ENCODE measurements around the gene ALPP.

Gene ALPP

DNA sequence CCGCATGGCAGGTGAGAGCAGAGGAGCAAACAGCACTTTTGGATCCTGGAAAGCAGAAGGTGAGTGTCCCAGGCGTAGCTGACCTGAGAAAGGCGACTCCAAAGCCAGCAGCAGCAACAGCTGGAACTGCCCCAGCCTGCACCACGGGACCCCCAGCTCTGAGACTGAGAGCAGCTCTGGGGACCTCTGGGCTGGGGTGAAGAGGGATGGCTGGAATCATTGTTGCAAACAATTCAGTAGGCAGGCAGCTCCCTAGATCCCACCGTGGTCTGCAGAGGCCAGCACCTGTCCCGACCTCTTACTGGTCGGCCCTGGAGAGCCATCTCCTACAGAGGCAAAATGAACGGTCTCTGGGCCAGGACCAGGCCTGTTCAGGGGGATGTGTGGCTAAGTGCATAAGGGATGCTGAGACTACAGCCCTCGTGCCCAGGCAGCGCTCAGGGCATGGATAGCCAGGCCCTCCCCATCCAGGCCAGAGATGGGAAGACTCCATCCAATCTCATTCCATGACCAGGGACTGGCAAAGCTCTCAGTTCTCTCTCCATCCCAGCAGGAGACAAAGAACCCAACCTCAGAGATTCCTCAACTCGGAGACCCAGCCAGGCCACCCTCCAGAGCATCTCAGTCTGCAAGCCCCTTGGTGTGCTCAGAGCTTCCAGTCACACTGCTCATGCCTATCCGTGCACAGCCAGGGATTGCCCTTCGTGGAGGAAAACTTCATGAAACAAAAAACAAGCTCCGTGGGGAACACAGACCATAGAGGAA is 38.2 kb upstream of the ALPP start:
- no peak for DNase-seq (ENCODE audit: low spot score)

DNA sequence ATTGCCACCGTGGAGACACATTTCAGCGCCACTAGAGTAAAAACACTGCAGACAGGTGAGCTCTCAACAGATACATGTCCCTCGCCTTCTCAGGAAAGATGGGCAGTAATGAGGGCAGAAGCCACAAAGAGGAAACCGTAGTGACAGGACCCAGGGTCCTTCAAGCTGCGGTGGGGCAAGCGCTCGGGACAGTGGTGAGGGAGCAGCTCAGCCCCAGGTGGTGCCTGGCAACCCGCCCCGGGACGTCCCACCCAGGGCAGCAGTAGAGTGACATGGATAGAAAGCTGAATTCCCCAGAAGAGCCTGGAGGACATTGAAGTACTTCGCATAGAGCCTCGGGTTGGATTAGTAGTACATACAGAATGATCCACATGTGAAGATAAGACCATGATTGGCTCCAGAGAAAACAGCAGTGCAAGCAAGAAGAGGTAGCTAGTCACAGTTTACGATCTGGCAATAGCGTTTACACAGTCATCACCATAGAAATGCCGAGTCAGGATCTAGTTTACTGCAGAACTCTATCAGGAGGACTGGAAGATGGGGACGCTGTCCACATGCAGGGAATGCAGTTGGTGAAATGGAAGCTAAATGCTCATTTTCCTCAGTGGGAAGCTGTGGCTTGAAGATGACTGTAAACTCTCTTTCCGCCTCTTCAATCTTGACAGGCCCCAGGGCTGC is 37.4 kb upstream of the ALPP start:
- no peak for DNase-seq (ENCODE audit: low spot score)

DNA sequence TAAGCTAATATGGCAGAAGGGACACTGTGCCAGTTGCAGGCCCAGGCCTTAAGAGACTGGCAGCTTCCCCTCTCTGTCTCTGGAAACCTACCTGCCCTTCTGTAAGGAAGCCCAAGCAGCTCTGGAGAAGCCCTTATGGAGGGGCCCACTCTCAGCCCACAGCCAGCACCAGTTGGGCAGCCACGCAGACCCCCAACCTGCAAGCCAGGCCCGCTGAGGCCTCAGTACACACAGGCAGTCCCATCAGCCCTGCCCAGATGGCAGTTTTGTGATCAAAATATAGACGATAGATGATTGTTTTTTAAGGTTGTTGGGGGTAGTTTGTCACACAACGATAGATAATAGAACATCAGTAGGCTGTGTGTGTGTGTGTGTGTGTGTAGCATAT is 36.8 kb upstream of the ALPP start:
- DNase-seq (ENCODE audit: low spot score) = no peak

DNA sequence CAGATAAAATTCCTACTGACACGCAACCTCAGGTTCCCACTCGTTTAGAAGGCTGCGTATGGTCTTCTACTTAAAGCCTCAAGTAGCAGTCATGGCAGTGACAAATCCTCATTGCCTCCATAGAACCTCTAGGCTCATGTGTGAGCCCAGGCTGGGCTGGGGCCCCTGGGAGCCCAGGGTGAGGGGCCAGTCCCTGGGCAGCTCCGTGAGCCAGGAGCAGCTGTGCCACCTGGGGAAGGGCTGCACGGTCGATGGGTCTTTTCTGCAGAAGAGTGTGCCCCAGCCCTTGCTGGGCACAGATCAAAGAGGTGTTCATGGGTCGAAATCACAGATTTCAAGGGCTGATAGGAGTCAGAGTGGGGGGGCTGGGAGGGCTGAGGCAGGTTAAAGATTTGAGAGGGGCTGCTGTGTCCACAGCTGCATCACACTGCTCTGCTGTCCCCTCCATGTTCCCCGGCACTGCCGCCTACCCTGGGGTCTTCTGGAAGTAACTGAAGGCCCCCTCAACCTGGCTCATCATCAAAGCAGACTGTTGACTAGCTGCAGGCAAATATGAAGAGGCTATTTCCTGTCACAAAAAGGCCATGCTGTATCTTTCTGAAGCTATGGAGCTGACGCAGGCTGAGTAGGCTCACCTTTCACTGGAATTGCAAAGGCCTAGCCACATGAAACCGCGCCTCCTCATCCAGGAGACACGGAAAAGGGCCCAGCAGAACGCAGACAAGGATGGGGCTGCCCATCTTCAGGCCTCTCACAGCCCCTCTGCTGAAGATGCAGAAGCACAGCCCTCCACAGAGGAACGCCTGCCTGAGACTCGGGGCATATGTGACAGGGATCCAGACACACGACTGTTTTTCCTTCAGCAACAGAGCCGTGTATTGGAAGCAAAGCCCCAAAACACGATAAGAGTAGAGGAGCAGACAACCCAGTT is 35.7 kb upstream of the ALPP start:
- DNase-seq (ENCODE audit: low spot score) = no peak

DNA sequence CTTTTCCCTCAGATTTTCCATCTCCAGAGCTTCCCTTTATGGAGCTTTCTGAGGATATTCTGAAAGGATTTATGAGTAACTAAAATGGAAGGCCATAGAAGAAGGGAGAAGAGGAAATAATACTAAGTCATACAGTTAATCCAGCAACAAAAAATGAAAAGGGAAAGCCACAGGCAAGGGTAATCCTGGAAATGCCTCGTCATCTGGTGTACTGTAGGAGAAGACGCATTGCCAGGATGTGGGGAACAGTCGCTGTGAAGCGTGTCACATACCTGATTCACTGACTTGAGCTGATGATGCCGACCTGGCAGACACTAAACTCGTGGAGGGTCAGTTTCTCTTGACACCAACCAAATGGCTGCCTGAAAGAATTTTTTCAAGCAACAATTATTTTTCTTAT is 34.7 kb upstream of the ALPP start:
- no peak for DNase-seq (ENCODE audit: low spot score)

DNA sequence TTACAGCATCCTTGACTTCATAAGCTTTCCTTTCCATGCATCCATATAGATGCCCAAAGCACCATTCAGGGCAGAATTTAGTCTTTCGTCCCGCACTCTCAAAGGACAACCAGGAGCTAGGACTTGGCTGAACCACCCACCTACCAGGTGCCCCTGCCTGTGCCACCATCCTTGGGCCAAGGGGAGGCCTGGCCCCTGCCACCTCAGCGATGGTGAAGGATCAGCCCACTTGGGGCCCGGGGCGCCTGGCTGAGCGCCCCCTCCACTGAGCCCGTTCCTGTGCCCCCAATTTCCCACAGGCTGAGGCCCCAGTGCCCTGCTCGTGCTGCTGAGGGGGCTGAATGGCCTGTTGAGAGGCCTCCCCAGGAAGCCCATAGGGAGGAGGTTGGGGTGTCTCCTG is 33.3 kb upstream of the ALPP start:
- no peak for DNase-seq (ENCODE audit: low spot score)

DNA sequence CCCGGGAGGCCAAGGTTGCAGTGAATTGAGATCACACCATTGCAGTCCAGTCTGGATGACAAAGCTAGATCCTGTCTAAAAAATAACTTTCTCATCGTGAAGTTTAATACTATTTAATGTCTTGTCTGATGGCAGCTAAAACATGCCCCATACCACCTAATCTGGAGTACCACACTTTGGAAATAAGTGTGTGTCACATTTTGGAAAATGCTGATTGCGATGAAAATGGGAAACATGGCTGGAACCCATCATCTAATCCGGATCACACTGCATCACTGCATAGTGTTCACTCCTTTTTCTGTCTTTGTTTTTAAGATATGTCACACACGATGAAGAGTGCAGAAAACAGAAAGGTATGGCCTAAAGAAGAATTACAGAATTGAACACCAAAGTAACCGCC is 31.2 kb upstream of the ALPP start:
- DNase-seq (ENCODE audit: low spot score) = no peak

DNA sequence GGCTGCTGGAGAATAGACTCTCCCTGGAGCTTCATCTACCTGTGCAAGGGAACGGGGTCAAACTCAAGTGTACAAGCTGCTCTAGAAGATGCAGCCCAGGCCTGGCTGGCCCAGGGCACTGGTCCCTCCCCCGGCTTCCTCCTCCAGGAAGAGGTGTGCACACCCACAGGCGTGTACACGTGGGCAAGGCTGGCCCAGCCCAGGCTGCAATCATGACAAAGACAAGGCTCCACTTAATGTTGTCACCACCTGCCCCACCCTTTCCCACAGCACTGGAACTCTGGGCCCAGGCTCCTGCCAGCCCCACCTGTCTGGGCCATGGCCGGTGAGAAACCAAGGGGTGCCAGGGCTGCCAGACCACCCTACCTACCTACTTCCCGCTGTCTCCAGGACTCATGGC is 29.6 kb upstream of the ALPP start:
- no peak for DNase-seq (ENCODE audit: low spot score)

DNA sequence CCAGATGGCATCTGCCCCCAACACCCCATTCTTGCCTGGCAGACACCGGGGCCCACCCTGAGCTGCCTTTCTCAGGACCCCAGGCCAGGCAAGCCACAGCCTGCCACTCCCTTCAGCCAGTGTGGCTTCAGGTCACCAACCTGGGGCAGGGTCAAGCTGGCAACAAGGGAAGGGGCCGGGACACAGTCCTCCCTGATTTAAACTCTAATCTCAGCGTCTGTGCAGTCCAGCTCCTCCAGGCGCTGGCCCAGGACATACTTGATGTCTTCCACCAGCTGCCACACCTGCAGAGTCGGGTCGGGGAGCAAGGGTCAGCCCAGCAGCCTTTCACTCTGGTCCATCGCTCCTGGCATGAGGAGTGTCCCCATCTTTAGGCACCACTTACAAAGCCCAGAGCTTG is 29.0 kb upstream of the ALPP start:
- no peak for DNase-seq (ENCODE audit: low spot score)

DNA sequence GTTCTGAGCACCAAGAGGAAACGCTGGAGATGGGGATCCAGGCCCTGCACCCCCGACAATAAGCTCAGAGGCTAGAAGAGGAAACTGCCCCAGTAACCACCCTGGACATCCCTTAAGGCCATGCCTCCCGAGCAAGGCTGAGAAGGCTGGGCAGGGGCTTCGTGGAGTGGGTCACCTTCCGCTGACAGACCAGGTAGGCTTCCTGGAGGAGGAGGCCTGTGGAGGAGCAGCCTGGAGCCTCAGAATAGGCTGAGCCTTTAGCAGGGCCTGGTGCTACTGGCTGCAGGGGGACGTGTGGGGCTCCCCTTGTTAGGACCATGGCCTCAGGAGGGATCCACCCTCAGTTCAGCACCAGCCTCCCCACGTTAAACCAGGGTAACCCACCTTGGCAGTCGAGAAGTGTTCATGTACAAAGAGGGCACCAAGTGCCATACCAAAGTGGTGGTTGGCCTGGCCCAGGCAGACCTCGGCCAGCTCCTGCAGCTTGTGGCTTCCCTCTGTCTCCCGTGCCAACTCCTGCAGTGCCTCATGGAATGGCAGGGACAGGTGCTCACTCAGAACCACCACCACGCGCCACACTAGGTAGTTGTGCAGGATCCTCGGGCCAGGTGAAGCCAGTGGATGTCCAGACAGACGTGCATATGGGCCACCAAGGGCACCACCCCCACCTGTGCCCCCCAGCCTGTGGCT is 28.5 kb upstream of the ALPP start:
- DNase-seq (ENCODE audit: low spot score) = no peak

DNA sequence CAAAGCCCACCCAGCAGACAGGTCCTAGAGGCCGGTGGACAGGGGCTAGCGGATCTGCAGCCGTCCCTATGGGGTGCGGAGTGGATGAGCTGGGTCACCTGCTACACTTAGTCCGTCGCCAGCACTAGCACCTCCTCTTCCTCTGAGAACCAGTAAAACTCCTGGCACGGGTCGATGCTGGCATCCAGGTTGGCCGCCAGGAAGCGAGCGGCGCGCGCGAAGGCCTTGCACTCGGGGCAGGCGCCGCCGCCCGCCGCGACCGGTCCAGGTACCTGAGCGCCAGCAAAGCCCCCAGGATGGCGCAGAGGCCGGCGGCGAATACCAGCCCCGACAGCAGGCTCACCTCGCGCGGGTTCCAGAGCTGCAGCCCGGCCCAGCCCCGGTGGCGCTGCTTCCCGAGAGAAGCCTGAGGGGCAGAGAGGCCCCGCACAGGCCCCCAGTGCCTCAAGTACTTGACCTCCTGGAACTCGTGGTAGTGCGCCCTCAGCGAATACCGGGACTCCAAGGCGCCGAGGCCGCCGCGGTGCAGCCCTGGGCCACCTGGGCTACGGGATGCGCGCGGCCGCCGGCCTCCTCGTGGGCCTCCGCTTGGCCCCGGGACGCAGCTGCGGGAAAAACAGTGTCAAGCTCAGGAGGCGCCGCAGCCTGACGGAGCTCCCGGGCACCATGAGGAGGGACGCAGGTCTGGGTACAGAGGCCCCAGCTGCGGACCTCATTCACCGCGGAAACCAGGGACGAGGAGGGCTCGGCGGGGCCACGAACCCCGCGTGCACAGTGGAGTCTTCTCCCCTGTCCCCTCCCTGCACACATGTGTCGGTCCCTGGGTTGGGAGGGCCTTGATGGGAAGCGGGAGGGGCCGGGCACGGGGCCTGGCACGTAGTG is 27.5 kb upstream of the ALPP start:
- no peak for DNase-seq (ENCODE audit: low spot score)

DNA sequence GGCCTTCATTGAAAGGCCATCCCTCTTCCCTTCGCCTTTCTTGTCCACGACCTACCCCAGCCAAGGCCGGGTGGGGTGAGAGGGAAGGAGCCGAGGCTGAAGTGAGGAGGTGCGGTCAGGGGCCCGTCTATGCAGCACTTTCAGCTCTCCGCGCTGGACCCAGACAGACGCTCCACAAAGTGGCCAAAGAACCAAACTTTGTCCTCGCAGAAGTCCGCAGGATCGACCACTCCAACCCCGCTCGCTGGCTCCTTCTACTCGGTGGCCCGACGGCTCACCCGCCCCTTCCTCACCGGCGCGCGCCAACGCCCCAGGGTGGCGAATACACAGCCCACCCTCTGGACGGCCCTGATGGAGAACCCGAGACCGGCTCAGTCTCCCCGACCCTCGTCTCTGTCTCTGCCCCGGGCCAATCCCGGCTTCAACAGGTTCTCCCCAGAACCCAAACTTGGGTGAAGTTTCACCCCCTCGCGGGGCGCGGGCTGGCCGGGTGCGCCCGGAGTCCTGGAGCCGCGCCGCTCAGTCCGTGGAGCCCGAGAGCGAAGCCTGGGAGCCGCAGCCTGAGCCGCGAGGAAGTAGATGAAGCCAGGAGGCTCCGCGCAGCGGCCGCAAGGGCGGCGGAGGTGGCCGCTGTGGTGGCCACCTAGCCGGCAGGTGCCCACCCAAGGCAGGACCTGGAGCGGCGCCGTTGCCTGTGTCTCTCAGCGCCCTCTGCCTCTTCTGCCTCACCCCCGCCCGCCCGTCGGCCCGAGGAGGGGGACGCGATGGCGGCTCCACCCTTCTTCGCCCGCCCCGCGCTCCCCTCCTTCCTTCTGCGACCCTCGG is 26.7 kb upstream of the ALPP start:
- no peak for DNase-seq (ENCODE audit: low spot score)

DNA sequence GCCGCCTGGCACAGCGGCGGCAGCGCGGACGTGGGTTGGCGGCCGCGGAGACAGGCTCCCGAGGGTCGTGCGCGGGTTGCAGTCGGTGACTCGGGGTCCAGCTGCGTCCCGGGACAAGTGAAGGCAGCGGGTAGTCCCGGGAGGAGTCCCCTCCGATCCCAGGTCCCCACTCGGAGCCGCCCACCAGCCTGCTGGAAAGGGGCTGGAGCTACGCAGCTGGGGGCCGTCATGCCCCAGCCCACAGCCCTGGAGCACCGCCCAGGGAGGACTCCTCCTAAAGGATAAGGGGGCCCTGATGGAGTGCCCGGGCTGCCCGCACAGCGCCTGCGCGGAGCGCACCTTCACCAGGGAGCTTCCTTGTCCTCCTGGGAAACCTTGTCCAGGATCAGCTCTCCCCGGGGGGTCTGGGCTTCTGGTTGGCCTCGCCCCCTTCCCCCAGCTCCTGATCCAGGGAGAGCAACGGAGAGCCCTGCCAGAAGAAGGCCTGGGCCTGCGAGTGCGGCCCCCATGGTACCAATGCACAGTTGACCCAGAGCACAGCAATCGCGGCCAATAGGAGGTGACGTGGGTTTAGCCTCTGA is 25.9 kb upstream of the ALPP start:
- DNase-seq (ENCODE audit: low spot score) = no peak

DNA sequence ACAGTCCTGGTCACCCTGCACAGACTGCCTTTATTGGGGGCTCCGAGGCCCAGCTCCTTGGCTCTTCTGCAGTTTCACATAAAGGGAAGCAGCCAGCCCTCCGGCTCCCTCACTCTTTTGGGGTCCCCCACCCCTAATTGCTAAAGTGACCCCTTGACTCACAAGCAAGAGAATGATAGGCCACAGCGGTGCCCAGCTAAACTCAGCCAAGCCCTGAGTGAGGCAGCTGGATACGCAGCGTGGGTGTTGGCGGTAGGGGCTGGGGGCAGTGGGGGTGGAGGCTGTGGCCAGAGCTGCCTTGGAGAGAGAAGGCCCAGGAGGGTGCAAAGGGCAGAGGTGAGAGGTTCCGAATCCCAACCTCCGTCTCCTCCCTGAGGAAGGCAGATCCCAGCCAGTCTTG is 25.5 kb upstream of the ALPP start:
- no peak for DNase-seq (ENCODE audit: low spot score)

DNA sequence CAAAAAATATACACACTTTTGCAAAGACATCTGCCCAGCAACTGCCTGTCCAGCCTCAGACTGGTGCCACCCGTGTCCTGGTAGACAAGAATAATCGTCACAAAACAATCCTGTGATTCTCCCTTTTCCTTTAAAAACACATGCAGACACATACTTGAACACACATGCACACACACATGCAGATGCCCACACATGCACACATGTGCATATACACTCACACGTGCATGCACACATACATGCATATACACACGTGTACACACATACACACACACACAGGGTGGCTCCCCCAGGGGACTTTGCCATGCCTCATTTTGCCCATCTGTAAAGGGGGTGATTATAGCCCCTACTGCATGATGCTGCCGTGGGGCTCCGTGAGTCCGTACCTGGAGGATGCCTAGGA is 24.9 kb upstream of the ALPP start:
- DNase-seq (ENCODE audit: low spot score) = no peak

DNA sequence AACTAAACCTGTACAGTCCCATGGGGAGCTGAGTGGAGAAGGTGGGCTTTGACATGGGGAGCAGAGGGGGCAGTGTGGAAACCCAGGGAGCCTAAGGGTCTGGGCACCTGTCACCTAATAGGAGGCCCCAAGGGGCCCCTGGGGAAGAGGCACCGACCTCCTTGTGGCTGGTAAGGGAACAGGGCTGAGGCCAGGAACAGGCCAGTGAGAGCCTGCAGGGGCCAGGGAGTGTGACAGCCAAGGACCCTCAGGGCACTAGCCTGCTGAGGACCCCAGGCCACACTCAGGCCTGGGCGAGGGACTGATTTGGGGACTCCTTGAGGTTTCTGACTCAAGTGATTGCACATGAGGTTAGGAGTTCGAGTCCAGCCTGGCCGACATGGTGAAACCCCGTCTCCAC is 24.5 kb upstream of the ALPP start:
- no peak for DNase-seq (ENCODE audit: low spot score)

DNA sequence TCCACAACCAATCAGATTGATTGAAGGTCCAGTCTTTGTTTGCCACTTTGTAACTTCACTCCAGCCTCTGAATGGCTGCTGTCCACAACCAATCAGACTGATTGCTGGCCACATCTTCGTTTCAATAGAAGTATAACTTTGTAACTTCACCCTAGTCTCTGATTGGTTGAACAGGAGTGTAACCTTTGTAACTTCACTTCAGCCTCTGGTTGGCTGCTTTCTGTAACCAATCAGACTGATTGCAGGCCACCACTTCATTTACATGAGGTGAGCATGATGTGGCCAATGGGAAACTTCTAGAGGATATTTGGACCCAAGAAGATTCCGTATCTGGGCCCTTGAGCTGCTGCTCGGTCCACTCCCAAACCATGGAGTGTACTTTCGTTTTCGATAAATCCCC is 16.9 kb upstream of the ALPP start:
- no peak for DNase-seq (ENCODE audit: low spot score)

DNA sequence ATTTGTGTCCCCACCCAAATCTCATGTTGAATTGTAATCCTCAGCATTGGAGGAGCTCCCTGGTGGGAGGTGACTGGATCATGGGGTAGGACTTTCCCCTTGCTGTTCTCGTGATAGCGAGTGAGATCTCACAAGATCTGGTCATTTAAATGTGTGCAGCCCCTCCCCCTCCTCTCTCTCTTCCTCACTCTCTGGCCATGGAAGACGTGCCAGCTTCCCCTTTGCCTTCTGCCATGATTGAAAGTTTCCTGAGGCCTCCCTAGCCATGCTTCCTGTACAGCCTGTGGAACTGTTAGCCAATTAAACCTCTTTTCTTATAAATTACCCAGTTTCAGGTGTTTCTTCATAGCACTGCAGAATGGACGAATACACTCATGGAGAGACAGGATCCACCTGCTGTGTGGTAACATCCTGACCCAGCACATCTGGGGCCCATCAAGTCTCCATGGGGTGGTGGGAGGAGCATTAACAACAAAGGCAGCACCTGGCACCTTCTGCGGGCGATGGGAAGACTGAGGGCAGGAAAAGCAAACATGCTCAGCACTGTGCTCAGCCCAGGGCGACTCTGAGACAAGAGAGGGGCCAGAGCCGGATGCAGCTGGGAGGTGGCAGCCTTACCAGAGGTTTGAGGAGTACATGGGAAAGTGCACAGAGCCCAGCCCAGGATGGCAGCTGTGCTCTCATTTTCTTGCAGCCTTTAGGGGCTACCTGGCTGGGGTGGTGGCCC is 16.2 kb upstream of the ALPP start:
- no peak for DNase-seq (ENCODE audit: low spot score)

Data from SK-N-DZ (cell line).